LNCaP clone FGC (cell line): ENCODE data around the gene HMCN2.

Experiments
- DNase-seq: peaks from one replicate; pipeline ENCODE4 v3.0.0-alpha.2; 2011; ENCODE audit warnings: low read depth
- H3K4me3 ChIP-seq: 2 replicates; pipeline ENCODE4 v1.5.1; 2011; ENCODE audit warnings: mild to moderate bottlenecking, low read depth, low read length, control low read depth
- TF ChIP-seq, protein P1 (sequence below): IDR thresholded peaks from 2 replicates; pipeline ENCODE4 v1.5.1; 2012; ENCODE audit warnings: mild to moderate bottlenecking; ENCODE audit not compliant: control insufficient read depth, insufficient read depth; ENCODE audit errors: extremely low read depth

The HMCN2 gene, protein sequence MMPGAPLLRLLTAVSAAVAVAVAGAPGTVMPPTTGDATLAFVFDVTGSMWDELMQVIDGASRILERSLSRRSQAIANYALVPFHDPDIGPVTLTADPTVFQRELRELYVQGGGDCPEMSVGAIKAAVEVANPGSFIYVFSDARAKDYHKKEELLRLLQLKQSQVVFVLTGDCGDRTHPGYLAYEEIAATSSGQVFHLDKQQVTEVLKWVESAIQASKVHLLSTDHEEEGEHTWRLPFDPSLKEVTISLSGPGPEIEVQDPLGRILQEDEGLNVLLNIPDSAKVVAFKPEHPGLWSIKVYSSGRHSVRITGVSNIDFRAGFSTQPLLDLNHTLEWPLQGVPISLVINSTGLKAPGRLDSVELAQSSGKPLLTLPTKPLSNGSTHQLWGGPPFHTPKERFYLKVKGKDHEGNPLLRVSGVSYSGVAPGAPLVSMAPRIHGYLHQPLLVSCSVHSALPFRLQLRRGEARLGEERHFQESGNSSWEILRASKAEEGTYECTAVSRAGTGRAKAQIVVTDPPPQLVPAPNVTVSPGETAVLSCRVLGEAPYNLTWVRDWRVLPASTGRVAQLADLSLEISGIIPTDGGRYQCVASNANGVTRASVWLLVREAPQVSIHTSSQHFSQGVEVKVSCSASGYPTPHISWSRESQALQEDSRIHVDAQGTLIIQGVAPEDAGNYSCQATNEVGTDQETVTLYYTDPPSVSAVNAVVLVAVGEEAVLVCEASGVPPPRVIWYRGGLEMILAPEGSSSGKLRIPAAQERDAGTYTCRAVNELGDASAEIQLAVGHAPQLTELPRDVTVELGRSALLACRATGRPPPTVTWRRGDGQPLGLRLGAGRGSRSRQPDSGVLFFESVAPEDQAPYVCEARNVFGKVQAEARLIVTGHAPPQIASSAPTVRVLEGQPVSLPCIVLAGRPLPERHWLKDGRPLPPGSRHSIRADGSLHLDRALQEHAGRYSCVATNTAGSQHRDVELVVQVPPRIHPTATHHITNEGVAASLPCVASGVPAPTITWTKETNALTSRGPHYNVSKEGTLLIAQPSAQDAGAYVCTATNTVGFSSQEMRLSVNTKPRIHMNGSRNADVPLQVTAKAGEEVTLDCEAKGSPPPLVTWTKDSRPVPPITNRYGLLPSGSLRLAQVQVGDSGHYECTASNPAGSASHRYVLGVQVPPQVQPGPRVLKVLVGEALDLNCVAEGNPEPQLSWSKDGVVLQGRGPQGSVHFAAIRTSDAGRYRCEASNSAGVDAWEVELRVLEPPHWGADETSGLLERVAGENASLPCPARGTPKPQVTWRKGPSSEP (N-terminal part only)

DNA sequence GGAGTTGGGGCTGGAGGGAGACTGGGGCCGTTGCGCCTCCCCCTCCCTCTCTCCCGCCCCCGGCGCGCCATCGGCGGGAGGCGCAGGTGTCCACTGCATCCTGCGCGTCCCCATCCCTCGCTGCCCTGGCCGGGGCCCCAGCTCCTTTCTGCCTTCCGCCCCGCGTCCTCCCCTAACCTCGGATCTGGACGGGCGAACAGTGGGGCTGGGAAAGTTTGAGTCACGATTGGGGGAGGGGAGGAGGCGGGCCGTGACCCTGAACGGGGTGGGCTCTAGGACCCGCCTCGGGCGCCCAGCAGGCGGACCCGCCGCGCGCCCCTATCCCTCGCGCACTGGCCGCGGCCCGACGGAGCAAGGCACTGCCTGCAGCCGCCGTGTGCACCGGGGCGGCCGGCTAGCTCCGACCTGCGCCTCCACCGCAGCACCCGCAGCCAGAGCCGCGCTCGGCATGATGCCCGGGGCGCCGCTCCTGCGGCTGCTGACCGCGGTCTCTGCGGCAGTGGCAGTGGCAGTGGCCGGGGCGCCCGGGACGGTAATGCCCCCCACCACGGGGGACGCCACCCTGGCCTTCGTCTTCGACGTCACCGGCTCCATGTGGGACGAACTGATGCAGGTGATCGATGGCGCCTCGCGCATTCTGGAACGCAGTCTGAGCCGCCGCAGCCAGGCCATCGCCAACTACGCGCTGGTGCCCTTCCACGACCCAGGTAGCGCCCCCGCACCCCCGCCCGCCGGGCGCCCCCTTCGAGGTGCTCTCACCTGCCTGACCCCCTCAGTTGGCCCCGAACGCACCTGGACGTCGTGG lies at the start of gene HMCN2:
Gene HMCN2 (plus strand): TSS at position 330 of the 805 bp plus-strand sequence. CDS start 119 bp downstream, at position 449.
- DNase-seq: no peak
- H3K4me3 ChIP-seq: no peak within 1 kb of the TSS
- TF ChIP-seq, protein P1, sequence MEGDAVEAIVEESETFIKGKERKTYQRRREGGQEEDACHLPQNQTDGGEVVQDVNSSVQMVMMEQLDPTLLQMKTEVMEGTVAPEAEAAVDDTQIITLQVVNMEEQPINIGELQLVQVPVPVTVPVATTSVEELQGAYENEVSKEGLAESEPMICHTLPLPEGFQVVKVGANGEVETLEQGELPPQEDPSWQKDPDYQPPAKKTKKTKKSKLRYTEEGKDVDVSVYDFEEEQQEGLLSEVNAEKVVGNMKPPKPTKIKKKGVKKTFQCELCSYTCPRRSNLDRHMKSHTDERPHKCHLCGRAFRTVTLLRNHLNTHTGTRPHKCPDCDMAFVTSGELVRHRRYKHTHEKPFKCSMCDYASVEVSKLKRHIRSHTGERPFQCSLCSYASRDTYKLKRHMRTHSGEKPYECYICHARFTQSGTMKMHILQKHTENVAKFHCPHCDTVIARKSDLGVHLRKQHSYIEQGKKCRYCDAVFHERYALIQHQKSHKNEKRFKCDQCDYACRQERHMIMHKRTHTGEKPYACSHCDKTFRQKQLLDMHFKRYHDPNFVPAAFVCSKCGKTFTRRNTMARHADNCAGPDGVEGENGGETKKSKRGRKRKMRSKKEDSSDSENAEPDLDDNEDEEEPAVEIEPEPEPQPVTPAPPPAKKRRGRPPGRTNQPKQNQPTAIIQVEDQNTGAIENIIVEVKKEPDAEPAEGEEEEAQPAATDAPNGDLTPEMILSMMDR: no peak

DNA sequence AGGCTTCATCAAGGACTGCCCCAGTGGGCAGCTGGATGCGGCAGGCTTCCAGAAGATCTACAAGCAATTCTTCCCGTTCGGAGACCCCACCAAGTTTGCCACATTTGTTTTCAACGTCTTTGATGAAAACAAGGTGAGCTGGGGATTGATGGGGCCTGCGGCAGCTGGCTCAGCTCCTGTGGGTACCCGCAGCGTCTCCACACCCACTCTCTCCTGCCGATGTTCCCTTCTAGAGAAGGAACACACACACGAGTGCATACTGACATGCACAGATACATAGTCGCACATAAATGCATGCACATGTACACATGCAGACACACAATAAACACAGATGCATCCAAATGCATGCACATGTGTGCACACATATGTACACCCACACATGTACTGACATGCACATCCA lies 47.7 kb upstream of the HMCN2 start:
- H3K4me3 ChIP-seq: no peak overlapping the region
- TF ChIP-seq, protein P1: no peak
- no peak for DNase-seq

DNA sequence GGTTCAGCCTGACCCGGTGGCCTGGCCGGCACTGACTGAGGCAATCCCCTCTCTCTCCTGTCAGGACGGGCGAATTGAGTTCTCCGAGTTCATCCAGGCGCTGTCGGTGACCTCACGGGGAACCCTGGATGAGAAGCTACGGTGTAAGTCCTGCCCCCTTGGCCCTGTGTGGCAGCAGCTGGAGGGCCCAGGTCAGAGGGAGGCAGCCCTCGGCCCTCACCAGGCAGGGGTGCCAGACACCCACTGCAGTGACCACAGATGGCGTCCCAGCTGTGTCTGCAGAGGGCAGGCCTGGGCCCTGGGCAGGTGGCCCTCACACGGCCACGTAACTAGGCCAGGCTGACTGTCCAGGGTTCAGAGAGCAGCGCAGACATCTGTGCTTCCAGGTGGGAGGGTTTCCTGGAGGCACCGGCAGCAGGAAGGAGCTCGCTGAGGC lies 45.9 kb upstream of the HMCN2 start:
- TF ChIP-seq, protein P1: no peak
- DNase-seq: no peak
- H3K4me3 ChIP-seq: no peak overlapping the region

DNA sequence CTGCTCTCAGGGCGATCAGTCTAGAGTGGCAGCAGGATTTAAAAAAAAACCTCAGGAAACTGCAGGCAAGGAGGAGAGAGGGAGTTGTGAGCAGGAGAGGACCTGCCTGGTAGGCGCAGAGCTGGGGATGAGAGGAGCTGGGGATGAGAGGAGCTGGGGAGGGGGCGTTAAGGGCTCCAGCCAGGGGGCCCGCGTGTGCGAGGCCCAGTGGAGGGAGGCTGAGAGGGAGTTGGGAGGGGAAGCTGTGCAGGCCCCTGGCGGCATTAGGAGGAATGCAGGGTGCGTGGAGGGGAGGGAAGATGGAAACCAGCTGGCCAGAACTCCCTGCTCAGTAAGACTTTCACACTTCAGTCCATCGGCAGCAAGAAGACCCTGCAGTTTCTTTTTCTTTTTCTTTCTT lies 45.2 kb upstream of the HMCN2 start:
- DNase-seq: no peak
- TF ChIP-seq, protein P1: no peak

DNA sequence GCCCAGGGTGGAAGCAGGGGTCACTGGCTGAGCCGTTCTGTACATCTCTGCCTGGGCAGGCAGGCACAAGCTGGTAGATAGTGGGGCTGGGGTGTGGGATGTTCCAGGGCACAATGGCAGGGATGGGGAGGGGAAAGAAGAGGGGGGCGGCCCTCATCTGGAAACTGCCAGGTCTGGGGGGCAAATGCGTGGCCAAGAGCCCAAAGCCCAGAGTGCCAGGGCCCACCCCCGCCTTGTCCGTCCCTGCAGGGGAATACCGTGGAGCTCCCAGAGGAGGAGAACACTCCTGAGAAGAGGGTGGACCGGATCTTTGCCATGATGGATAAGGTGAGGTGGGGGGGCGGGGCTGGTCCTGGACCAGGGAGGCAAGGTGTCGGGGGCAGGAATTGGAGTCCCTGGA lies 42.7 kb upstream of the HMCN2 start:
- TF ChIP-seq, protein P1: no peak
- no peak overlapping the region for H3K4me3 ChIP-seq
- no peak for DNase-seq

More for the DNA sequence above, 45.2 kb upstream of the HMCN2 start:
- no peak overlapping the region for H3K4me3 ChIP-seq

DNA sequence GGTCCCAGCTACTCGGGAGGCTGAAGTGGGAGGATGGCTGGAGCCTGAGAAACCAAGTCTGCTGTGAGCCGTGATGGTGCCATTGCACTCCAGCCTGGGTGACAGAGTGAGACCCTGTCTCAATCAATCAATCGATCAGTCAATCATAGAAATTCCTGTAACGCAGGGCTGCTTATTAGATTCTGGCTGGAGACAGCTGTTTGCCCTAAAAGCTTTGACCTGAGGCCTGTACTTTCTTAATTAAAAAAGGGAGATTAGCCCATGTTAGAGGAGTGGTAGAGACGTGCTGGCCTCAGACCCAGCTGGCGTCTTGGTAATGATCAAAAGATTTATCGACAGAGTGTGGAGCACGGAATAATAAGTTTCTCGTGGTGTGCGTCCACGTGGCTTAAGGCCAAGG lies 40.5 kb upstream of the HMCN2 start:
- TF ChIP-seq, protein P1: no peak
- DNase-seq: no peak
- no peak overlapping the region for H3K4me3 ChIP-seq
